Neuronal stem cell (in vitro differentiated cells): ENCODE results near the gene C17orf113.
"Not testable (repeated sequence)": the region's sequence is repeated elsewhere in the genome, so short reads cannot be mapped to it uniquely, and the experiment has no call there.

Source experiments
- DNase-seq: peaks from one replicate; pipeline ENCODE4 v3.0.0-alpha.2; 2013; ENCODE audit warnings: low spot score
- H2AFZ ChIP-seq: one replicate; pipeline ENCODE4 v1.6.1; 2013; ENCODE audit warnings: mild to moderate bottlenecking, low read length, inconsistent platforms
- H2AK5ac ChIP-seq: 2 replicates; pipeline ENCODE4 v1.6.1; 2013; ENCODE audit warnings: low read depth, mild to moderate bottlenecking, inconsistent platforms, low read length, moderate library complexity, mixed read lengths
- H2BK120ac ChIP-seq: 2 replicates; pipeline ENCODE4 v1.6.1; 2013; ENCODE audit warnings: low read depth, mild to moderate bottlenecking, inconsistent platforms, low read length, moderate library complexity, mixed read lengths
- H2BK12ac ChIP-seq: one replicate; pipeline ENCODE4 v1.6.1; 2013; ENCODE audit warnings: low read length, inconsistent platforms
- H2BK15ac ChIP-seq: 2 replicates; pipeline ENCODE4 v1.6.1; 2013; ENCODE audit warnings: mild to moderate bottlenecking, low read length, inconsistent platforms, mixed read lengths
- H2BK5ac ChIP-seq: one replicate; pipeline ENCODE4 v1.6.1; 2013; ENCODE audit warnings: inconsistent platforms, mild to moderate bottlenecking, low read length, moderate library complexity
- H3K14ac ChIP-seq: one replicate; pipeline ENCODE4 v1.6.1; 2013; ENCODE audit warnings: low read length, inconsistent platforms
- H3K18ac ChIP-seq: 2 replicates; pipeline ENCODE4 v1.6.1; 2013; ENCODE audit warnings: low read length, inconsistent platforms
- H3K23ac ChIP-seq: 2 replicates; pipeline ENCODE4 v1.6.1; 2013; ENCODE audit warnings: low read depth, mild to moderate bottlenecking, mixed read lengths, low read length, inconsistent platforms; ENCODE audit not compliant: poor library complexity
- H3K27ac ChIP-seq: replicated peaks from 3 replicates; pipeline ENCODE4 v1.5.1; 2013; ENCODE audit warnings: low read length, inconsistent platforms
- H3K27me3 ChIP-seq, 3 experiments: 2 replicates each; pipeline ENCODE4 v1.6.1; 2013; ENCODE audit warnings: low read length in 3 of 3, mild to moderate bottlenecking in 2 of 3, inconsistent platforms in 1 of 3, low read depth in 1 of 3, mixed read lengths in 1 of 3, moderate library complexity in 1 of 3; ENCODE audit not compliant: control insufficient read depth in 3 of 3, insufficient read depth in 3 of 3
- H3K36me3 ChIP-seq, 2 donors: replicated peaks in 1 of 2; 2 replicates each; pipeline ENCODE4 v1.6.1; 2013; ENCODE audit warnings: low read length in 2 of 2; ENCODE audit not compliant: control insufficient read depth in 2 of 2, insufficient read depth in 2 of 2
- H3K4ac ChIP-seq: 2 replicates; pipeline ENCODE4 v1.6.1; 2013; ENCODE audit warnings: inconsistent platforms, mild to moderate bottlenecking, low read length, moderate library complexity
- H3K4me1 ChIP-seq, 2 donors: 1 replicate in 1 of 2; 2 replicates in 1 of 2; pipeline ENCODE4 v1.6.1; 2013; ENCODE audit warnings: low read length in 2 of 2, low read depth in 1 of 2; ENCODE audit not compliant: control insufficient read depth in 2 of 2, insufficient read depth in 1 of 2
- H3K4me2 ChIP-seq: one replicate; pipeline ENCODE4 v1.6.1; 2013; ENCODE audit warnings: mild to moderate bottlenecking, low read length, inconsistent platforms; ENCODE audit not compliant: insufficient read depth, poor library complexity, severe bottlenecking
- H3K4me3 ChIP-seq, 2 donors: 2 replicates each; pipeline ENCODE4 v1.5.1; 2013; ENCODE audit warnings: low read length in 2 of 2, mild to moderate bottlenecking in 2 of 2, inconsistent platforms in 1 of 2, moderate library complexity in 1 of 2
- H3K79me1 ChIP-seq: one replicate; pipeline ENCODE4 v1.6.1; 2013; ENCODE audit warnings: low read depth, mild to moderate bottlenecking, inconsistent platforms, low read length, moderate library complexity
- H3K9ac ChIP-seq: one replicate; pipeline ENCODE4 v1.6.1; 2013; ENCODE audit warnings: mild to moderate bottlenecking, low read depth, low read length, inconsistent platforms; ENCODE audit not compliant: poor library complexity
- H3K9me3 ChIP-seq, 2 donors: replicated peaks in 1 of 2; 2 replicates each; pipeline versions ENCODE3 to v1.6.1; 2013; ENCODE audit warnings: low read length in 2 of 2, mild to moderate bottlenecking in 2 of 2, inconsistent platforms in 1 of 2, low read depth in 1 of 2, mixed read lengths in 1 of 2, moderate library complexity in 1 of 2; ENCODE audit not compliant: control insufficient read depth in 2 of 2, insufficient read depth in 1 of 2
- H4K8ac ChIP-seq: one replicate; pipeline ENCODE4 v1.6.1; 2013; ENCODE audit warnings: low read depth, mild to moderate bottlenecking, inconsistent platforms, low read length, moderate library complexity
- H4K91ac ChIP-seq: one replicate; pipeline ENCODE4 v1.6.1; 2013; ENCODE audit warnings: low read length, low read depth, mild to moderate bottlenecking, inconsistent platforms; ENCODE audit not compliant: poor library complexity
- WGBS, 2 donors: extraction: QIAGEN DNeasy Blood & Tissue Kit; methylation state at CpG; one replicate each; pipeline ENCODE4 v1.1.7; 2013; ENCODE audit warnings: missing lambda C conversion rate in 2 of 2, mixed read lengths in 1 of 2; ENCODE audit not compliant: insufficient read length in 2 of 2, insufficient replicate concordance in 1 of 2; ENCODE audit errors: extremely low coverage in 2 of 2; 5-methylcytosine and 5-hydroxymethylcytosine counted together

C17orf113 gene

DNA sequence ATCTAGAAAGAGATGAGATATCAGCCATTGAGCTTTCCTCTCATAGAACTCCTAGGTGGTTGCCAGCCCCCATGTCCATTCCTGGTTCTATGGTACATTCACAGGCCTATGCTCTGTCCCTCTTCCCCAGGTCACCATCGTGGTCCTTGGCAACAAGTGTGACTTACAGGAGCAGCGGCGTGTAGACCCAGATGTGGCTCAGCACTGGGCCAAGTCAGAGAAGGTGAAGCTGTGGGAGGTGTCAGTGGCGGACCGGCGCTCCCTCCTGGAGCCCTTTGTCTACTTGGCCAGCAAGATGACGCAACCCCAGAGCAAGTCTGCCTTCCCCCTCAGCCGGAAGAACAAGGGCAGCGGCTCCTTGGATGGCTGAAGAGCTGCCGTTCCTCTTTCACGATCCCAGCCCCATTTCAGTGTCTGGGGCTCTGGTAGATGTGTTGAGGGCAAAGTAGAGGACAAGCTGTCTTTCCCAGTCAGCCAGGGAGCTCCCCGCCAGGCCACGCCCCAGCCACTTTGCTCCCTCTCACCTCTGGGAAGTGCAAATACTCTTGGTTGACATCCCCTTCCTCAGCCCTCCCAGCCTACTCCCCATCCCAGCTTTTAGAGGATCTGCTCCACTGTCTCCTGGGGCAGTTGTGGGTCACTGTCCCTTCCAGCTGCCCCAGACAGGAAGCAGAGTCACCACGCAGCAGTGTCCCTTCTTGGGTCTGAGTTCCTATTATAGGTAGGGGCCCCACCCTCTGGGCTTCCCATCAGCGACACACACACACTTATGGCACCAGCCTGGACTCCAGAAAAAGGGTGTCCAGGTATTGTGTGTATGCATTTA, 26.7 kb downstream of the C17orf113 start:
- Histone ChIP-seq H4K91ac (no peak overlapping the region), H3K23ac (no peak overlapping the region), H4K8ac (no peak overlapping the region), H3K4me2 (no peak overlapping the region), H2AK5ac (no peak overlapping the region), H3K27me3 (no peaks in the 10 kb centered on the region), H2BK120ac (no peak overlapping the region), H3K18ac (no peak overlapping the region), H3K36me3 (peaks cover 16 to 42% of the 10 kb centered on the region in 2 donors), H2BK15ac (no peak overlapping the region), H3K14ac (no peak overlapping the region), H3K27ac (no peak overlapping the region), H2BK12ac (no peak overlapping the region), H3K79me1 (peaks cover 5% of the 10 kb centered on the region), H2AFZ (no peak overlapping the region), H3K4me1 (peaks cover 24 to 33% of the 10 kb centered on the region in 2 donors), H2BK5ac (no peak overlapping the region), H3K4me3 (no peak overlapping the region), H3K9ac (no peak overlapping the region), H3K4ac (no peak overlapping the region), H3K9me3 (no peaks in the 10 kb centered on the region)
- DNase-seq, result no peak
- WGBS, 2 donors, result no CpG with 5 or more reads among the region's 15 CpGs

DNA sequence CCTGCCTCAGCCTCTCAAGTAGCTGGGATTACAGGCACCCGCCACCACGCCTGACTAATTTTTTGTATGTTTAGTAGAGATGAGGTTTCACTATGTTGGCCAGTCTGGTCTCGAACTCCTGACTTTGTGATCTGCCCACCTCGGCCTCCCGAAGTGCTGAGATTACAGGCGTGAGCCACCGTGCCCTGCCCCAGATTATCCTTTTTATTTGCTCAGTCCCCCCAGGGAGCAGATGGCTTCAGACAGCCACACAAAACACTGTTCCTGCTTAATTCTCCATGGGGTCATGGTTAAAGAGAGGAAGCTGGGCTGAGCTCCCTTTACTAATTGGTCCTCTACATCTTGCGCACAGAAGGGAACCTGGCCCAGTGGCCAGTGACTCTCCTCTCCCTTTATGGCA, 29.6 kb downstream of the C17orf113 start:
- H3K4ac ChIP-seq, H2AK5ac ChIP-seq, H4K8ac ChIP-seq, H3K14ac ChIP-seq, H3K27me3 ChIP-seq, H2AFZ ChIP-seq, DNase-seq, H2BK120ac ChIP-seq, H3K27ac ChIP-seq, H3K23ac ChIP-seq, H2BK12ac ChIP-seq, H4K91ac ChIP-seq, H2BK5ac ChIP-seq, H3K9me3 ChIP-seq, H3K18ac ChIP-seq, H3K9ac ChIP-seq, H2BK15ac ChIP-seq: not testable (repeated sequence)
- peaks cover 13% of the 10 kb centered on the region for H3K79me1 ChIP-seq
- peak overlapping the region; percentile 69 for H3K4me2 ChIP-seq
- H3K4me3 ChIP-seq, result peak overlapping the region in 1 of 2 donors; percentile 68
- peaks cover 11% of the 10 kb centered on the region in 2 donors for H3K4me1 ChIP-seq
- peaks cover 16 to 42% of the 10 kb centered on the region in 2 donors for H3K36me3 ChIP-seq
- WGBS, 2 donors, result no CpG with 5 or more reads among the region's 8 CpGs

DNA sequence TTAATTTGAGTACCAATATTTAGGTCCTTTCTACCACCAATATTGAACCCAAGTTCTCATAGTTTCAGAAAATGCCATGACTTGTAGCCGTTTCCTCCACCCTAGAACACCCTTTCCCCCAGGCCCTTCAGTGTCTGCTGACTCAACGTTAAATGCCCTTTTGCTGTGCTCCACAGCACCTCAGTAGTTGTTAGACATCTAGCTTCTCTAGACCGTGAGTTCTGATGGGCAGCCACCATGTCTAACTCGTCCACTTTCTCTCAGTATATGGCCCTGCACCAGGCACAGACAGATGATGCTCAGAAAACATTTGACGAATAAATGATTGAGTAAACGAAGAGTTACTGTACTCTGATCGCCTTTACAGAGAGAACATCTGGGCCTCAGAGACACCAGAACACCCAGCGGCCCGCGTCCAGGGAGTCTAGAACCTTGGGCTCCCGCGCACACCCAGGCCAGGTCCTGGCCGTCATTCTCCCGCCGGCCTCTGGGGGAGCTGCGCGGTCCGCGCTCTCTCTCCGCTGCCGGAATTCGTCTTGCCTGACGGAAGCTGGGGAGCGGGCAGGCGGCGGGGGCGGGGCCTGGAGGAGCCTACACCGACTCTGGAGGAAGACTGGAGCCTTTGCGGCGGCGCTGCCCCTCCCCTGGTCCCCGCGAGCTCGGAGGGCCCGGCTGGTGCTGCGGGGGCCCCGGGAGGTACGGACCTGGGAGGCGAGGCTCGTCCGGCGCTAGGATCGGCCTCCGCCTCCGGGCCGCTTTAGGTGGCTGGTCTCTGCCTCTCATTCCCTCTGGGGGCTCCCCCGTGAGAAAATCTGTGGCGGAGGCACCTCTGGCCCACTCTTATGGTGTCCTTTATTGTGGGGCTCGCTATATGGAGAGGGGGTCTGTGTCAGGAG, 30.6 kb downstream of the C17orf113 start, which contains the start of gene NKIRAS2:
TSS of gene NKIRAS2 (plus strand) at position 582 of the 896 bp plus-strand sequence. CDS start 1,488 bp downstream, outside the sequence.
- peak; percentile 84 for DNase-seq
- no peak within 1 kb of the TSS for H4K91ac ChIP-seq
- H3K36me3 ChIP-seq, result peaks cover 15 to 41% of the 10 kb centered on the region in 2 donors
- peak within 1 kb of the TSS; percentile 96 for H3K18ac ChIP-seq
- H2BK15ac ChIP-seq, result no peak within 1 kb of the TSS
- H2AFZ ChIP-seq, result peak within 1 kb of the TSS; percentile 87
- H2AK5ac ChIP-seq, result peak within 1 kb of the TSS; percentile 21
- no peak within 1 kb of the TSS for H3K14ac ChIP-seq
- peak within 1 kb of the TSS; percentile 69 for H3K4me2 ChIP-seq
- no CpG with 5 or more reads among the region's 49 CpGs for WGBS, 2 donors
- no peak within 1 kb of the TSS for H3K27ac ChIP-seq
- H3K4me3 ChIP-seq, result peak within 1 kb of the TSS; percentile 68 to 95
- H2BK5ac ChIP-seq, result no peak within 1 kb of the TSS
- no peaks in the 10 kb centered on the region for H3K9me3 ChIP-seq
- no peaks in the 10 kb centered on the region for H3K27me3 ChIP-seq
- no peak within 1 kb of the TSS for H4K8ac ChIP-seq
- H2BK120ac ChIP-seq, result no peak within 1 kb of the TSS
- H3K9ac ChIP-seq, result peak within 1 kb of the TSS; percentile 92
- H2BK12ac ChIP-seq, result no peak within 1 kb of the TSS
- H3K4me1 ChIP-seq, result peaks cover 7 to 11% of the 10 kb centered on the region in 2 donors
- H3K23ac ChIP-seq, result peak within 1 kb of the TSS; percentile 58
- peaks cover 13% of the 10 kb centered on the region for H3K79me1 ChIP-seq
- no peak within 1 kb of the TSS for H3K4ac ChIP-seq

DNA sequence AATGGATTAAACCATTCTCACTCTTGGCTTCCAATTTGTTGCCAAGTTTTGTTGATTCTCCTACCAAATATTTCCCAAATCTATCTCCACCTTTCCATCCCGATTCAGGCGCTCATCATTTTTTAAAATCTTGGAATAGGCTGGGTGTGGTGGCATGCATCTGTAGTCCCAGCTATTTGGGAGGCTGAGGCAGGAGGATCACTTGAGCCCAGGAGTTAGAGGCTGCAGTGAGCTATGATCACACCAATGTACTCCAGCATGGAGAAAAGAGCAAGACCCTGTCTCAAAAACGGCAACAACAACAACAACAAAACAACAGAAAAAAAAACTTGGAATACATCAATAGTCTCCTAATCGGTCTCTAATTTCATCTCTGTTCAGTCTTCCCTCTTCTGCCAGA, 31.4 kb downstream of the C17orf113 start:
- Histone ChIP-seq H4K8ac (no peak overlapping the region), H3K9ac (no peak overlapping the region), H3K9me3 (no peaks in the 10 kb centered on the region), H3K36me3 (peaks cover 12 to 34% of the 10 kb centered on the region in 2 donors), H3K23ac (no peak overlapping the region), H3K4me1 (peaks cover 5 to 10% of the 10 kb centered on the region in 2 donors), H3K27me3 (no peaks in the 10 kb centered on the region), H2BK15ac (no peak overlapping the region), H3K14ac (no peak overlapping the region), H2BK5ac (no peak overlapping the region), H2BK12ac (no peak overlapping the region), H3K79me1 (peaks cover 13% of the 10 kb centered on the region), H3K27ac (no peak overlapping the region), H3K4ac (no peak overlapping the region), H2AK5ac (no peak overlapping the region), H3K4me2 (no peak overlapping the region), H4K91ac (no peak overlapping the region), H2AFZ (no peak overlapping the region), H2BK120ac (no peak overlapping the region), H3K4me3 (no peak overlapping the region), H3K18ac (no peak overlapping the region)
- WGBS, 2 donors, result no CpG with 5 or more reads among the region's 4 CpGs
- DNase-seq, result no peak
